Measurements from ENCODE around the gene UBAC2.
A peak's percentile ranks its signal among the peaks of the same experiment; 100 is the strongest.
"Not testable (repeated sequence)": the region's sequence is repeated elsewhere in the genome, so short reads cannot be mapped to it uniquely, and the experiment has no call there.

Gene UBAC2

DNA sequence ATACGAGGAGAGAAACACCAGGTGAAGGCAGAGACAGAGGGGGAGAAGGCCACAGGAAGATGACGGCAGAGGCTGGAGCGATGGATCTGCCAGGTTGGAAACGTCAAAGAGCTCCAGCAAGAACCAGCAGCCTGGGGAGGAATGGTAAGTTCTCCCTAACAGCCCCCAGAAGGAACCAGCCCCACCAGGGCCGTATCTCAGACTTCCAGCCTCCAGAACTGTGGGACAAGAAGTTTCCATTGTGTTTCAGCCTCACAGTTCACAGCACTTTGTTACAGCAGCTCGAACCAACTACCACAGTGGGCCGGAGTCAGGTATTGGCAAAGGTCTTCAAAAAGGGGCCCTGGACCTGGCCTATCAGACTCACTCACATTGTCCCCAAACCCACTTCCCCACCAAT lies 195.8 kb downstream of the UBAC2 start:
- no peak for DNase-seq (ENCODE audit: low spot score)

DNA sequence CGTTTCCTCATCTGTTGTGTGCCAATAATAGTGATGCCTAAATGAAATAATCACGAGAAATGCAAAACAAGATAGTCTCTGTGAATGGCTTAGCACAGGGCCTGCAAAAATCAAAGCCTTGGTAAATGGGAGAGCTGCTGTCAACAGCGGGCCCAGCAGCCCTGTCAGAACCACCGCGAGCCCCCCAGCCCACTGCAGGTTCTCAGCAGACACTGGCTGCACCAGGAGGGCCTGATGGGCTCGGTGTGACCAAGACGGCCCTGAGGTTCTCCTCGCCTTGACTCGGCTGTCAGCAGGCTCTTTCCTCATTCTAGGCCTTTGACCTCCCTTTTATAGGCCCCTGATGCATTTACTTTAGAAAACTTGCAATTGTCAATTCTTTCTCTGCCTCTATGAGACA lies 197.4 kb downstream of the UBAC2 start:
- DNase-seq (ENCODE audit: low spot score): no peak

DNA sequence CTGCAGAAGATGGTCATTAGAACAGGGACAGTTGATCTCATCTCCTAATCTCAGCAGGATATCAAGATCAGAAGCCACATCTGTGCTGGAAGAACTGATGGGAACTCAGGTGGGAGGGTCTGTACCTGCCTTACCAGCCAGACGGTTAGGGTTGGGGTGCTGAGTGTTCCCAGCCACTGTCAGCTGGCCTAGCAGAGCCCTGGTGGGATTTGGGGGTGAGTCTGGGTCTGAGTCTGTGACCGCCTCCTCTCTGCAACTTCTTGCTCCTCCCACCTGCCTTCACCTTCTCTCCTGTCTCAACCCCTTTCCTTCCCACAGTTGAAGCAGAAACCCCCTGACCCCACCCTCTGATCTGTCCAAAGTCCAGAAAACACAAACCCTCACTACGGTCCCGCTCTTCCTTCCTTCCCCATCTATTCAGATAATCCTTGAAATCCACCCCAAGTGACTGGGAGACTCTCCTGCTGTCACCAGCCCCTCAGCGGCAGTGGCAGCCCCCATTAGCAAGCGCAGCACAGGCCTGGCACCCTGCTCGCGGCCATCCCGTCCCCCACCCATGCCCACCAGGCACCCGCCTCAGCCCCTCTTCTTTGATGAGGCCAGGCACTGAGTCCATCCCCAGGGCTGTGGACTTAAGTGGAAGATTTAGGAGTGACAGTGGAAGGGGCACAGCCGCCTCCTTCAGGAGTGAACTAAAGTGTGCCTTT lies 198.4 kb downstream of the UBAC2 start:
- DNase-seq (ENCODE audit: low spot score): no peak

- no peak for DNase-seq (ENCODE audit: low spot score)
Observed at GRCh38 chr13:99399623-99399974, 198.9 kb downstream of the UBAC2 start.

DNA sequence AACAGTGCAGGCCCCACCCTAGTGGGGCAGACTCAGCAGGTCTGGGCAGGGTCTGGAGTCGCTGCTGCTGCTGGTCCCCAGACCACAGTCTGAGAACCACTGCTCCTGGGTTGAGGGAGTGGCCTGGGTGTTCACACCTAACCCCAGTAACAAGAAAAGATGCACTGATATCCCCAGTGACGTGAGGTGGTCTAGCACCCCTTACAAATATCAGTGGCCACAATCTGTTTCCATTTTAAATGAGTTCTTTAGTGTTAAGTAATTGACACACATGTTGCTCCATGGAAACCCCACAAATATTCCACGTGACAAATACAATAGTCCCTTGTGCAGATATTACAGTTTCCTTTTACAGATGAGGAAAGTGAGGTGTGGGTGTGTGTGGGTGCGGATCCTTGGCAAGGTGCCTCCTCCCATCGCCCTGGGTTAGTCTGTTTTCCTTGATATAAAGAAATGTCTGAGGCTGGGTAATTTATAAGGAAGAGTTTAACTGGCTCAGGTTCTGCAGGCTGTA lies 202.9 kb downstream of the UBAC2 start:
- no peak for DNase-seq (ENCODE audit: low spot score)

- DNase-seq (ENCODE audit: low spot score): peak; percentile 71
Observed at GRCh38 chr13:99404005-99404755, 203.5 kb downstream of the UBAC2 start.

DNA sequence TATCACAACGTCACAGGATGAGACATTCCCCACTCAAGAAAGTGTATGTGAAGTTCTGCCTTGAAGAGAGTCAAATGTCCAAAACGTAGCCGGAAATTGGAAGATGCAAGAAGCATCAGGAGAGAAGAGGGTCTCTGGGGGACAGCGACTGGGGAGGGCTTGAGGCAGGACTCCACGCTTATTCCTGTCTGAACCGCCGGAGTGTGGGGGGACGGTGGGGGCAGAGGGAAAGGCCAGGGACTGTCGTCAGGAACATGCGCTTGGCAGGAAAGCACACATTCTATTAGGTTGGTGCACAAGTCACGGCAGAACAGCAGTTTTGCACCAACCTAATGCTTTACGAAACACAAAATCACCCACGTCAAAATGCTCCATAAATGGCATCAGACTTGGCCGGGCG lies 205.3 kb downstream of the UBAC2 start:
- no peak for DNase-seq (ENCODE audit: low spot score)

- no peak for DNase-seq (ENCODE audit: low spot score)
Observed at GRCh38 chr13:99406799-99407201, 206.1 kb downstream of the UBAC2 start.

GRCh38 chr13:99407906-99408702 lies 207.4 kb downstream of the UBAC2 start:
- no peak for DNase-seq (ENCODE audit: low spot score)

GRCh38 chr13:99408703-99409000 lies 208.0 kb downstream of the UBAC2 start:
- no peak for DNase-seq (ENCODE audit: low spot score)

GRCh38 chr13:99409461-99410083 lies 208.9 kb downstream of the UBAC2 start:
- DNase-seq (ENCODE audit: low spot score): not testable (repeated sequence)

DNA sequence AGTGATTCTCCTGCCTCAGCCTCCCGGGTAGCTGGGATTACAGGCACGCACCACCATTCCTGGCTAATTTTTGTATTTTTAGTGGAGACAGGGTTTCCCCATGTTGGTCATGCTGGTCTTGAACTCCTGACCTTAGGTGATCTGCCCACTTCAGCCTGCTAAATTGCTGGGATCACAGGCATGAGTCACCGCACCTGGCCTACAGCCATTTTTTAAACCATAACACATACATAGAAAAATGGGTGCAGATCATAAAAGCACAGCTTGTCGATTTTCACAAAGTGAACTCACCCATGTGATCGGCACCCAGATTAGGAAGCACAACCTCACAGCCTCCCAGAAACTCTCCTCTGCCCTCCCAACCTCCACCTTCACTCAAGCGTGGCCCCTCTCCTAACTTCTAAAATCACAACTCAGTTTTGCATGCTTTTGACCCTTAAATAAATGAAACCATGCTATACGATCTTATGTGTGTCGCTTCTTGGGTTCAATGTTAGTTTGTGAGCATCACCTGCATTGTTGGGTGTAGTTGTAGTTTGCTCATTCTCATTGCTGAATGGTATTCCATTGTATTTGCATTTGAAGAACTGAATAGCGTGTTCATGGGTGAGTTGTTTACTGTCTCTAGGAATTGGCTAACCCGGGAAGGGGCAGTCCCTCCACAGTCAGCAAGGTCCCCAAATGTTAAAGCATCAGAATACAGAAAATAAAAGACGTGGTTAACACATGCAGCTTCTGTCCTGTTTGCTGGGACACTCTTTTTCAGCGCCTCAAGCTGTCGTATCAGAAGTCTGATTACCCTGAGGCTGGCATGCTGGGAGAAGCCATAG lies 210.2 kb downstream of the UBAC2 start:
- DNase-seq (ENCODE audit: low spot score): not testable (repeated sequence)

- no peak for DNase-seq (ENCODE audit: low spot score)
Observed at GRCh38 chr13:99412856-99413255, 212.2 kb downstream of the UBAC2 start.

GRCh38 chr13:99414048-99414995 lies 213.7 kb downstream of the UBAC2 start:
- DNase-seq (ENCODE audit: low spot score): no peak

DNA sequence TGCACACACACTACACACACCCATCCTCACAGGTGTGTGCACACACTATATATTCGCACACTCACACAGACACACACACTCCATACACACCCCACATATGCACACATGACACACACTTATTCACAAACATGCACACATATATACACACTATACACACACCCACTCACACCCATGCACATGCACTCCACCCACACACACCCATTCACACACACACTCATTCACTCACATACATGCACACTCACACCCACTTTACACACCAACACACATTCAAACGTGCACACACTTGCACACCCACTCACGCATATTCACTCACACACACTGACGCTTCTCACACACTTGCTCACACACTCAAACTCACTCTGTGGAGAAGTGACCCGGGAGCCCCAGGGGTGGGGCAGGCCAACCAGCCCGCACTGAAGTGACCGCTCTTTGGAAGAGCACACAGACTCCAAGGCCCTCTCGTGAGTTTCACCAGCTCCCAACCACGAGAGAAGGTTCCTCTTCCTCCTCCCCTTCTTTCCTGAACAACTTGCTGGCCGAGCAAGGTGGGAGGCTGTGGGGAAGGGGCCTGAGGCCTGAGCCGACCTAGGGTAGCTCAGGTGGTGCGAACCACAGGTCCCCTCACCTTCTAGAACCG lies 214.5 kb downstream of the UBAC2 start:
- no peak for DNase-seq (ENCODE audit: low spot score)

DNA sequence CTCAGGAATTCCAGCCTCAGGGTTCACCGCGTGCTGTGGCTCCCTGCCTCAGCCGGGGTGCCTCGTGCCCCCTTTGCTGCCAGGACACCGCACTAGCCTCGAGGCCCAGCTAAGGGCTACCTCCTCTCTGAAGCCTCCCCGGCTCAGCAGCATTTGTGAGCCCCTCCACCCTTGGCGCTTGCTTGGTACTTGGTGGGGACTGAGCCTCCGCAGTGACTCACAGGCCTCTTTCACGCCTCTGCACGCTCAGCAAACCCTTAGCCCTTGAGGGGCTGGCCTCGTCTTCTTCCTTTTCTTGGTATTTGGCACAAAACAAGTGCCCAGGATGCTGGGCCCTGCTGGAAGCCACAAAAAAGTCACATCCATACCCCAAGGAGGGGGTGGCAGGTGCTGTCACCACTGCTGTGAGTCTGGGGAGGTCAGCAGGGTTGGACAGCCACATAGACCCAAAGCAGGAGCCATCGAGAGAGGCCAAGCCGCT lies 215.2 kb downstream of the UBAC2 start:
- DNase-seq (ENCODE audit: low spot score): no peak

- DNase-seq (ENCODE audit: low spot score): no peak
Observed at GRCh38 chr13:99416411-99417121, 215.9 kb downstream of the UBAC2 start.

DNA sequence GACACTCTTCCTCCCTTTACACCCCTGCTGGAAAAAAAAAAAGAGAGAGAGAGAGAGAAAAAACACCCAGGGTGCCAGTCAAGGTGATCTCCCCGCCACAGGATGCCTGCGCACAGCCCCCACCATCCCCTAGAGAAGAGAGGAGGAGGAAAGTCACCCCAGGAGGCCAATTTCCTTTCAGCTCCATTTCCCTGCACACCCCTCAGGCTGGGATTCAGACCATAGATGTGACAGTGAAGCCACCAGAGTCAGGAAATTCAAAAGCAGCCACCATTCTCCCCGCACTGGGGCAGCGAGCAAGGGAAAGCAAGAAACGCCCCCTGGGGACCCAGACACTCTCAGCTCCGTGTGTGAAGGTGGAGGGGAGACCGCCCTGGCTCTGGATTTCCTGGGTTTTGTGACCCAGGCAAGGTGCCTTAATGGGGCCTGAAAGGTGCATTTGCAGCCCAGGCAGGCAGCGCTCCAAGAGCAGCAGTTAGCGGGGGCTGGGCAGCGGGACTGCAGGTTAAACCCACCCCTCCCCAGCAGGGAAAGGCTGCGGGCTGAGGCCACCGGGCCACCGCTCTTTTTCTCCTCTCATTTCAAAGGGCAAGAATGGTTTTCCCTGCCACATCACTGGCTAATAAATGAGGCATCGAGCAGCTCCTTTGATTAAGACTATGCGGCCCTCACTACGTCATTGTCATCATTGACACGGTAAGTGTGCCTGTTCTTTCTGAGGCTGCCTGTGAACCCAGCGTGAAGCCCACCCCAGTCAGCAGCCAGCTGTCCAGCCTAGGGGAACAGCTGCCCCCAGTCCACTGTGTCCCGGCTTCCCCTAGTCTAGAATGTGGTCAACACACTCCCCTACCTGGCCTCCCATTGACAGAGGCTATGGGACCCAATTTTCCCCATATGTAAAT lies 216.8 kb downstream of the UBAC2 start:
- DNase-seq (ENCODE audit: low spot score): peak; percentile 57
